ENCODE results near the gene CDKL5. TPM values are rescaled to one million over a fixed set of nuclear protein-coding genes. Genes with fewer than 3 reads are reported as not detected.
A peak's percentile ranks its signal among the peaks of the same experiment; 100 is the strongest.

CDKL5 gene
- total RNA-seq (1 to 10 TPM; 2.9 to 3.6 TPM), total RNA-seq (7.8 to 8.0 reads per million in 2 donors)

DNA sequence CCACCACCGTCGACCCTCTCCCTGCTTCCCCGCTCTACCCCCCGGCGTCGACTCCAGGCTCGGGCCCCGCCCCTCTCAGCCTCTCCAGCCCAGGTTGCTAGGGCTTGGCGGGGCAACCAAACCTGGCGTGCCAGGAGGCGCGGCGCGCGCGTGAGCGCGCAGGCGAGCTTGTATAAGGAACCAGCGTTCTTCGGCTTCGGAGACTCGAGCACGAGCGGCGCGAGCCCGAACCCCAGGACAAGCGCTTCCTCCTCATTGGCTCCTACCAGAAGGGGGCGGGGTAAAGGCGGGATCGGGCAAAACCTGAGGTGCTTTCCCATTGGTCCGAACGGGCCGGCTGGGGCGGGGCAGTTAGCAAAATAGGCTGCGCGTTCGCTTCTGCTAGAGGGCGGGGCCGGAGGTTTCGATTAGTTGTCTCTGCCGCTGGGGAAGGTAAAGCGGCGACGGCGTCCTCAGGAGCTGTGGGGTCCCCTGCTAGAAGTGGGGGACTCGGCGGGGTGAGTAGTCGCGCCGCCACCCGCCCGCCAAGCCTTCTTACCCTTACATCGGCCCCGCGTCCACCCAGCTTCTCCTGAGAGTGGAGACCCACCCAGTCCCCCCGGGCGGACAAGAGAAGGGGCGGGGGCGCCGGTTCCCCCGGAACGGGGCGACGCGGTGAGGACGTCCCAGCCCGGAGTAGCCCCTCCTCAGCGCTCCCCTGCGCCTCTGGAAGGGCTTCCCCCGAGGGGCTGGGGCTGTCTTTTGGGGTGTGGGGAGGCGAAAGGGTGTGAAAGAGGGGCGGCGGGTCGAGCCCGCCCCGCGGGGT is at the start of gene CDKL5:
Gene CDKL5 (plus strand): TSS at position 410 of the 805 bp plus-strand sequence. CDS start 81,489 bp downstream, outside the sequence.
- Mint-ChIP-seq H3K27ac (peak within 1 kb of the TSS; percentile 86), H3K4me3 (peak within 1 kb of the TSS; percentile 96), H3K4me1 (peaks cover 8% of the 10 kb centered on the region), H3K27me3 (no peaks in the 10 kb centered on the region), H3K36me3 (ENCODE audit: low read depth) (no peaks in the 10 kb centered on the region)
- DNase-seq (peak; percentile 82 to 93 (median 90)), ATAC-seq (peak; percentile 93)
- H3K9me3 ChIP-seq (ENCODE audit: control insufficient read depth, low read length, poor library complexity, severe bottlenecking), result no peaks in the 10 kb centered on the region

- no peak overlapping the region for H3K27ac Mint-ChIP-seq
- H3K4me3 Mint-ChIP-seq, result no peak overlapping the region
- H3K36me3 Mint-ChIP-seq (ENCODE audit: low read depth), result no peaks in the 10 kb centered on the region
- DNase-seq (peak in 1 of 3 donors; percentile 5), ATAC-seq (peak; percentile 57)
- H3K9me3 ChIP-seq (ENCODE audit: control insufficient read depth, low read length, poor library complexity, severe bottlenecking), result no peaks in the 10 kb centered on the region
- H3K27me3 Mint-ChIP-seq, result no peaks in the 10 kb centered on the region
- peaks cover 5% of the 10 kb centered on the region for H3K4me1 Mint-ChIP-seq
Observed at GRCh38 chrX:18377796-18378195, 47.6 kb upstream of the CDKL5 start.

- Mint-ChIP-seq H3K4me1 (peaks cover 4% of the 10 kb centered on the region), H3K27me3 (no peaks in the 10 kb centered on the region), H3K36me3 (ENCODE audit: low read depth) (no peaks in the 10 kb centered on the region), H3K4me3 (no peak overlapping the region), H3K27ac (no peak overlapping the region)
- no peak for DNase-seq
- no peaks in the 10 kb centered on the region for H3K9me3 ChIP-seq (ENCODE audit: control insufficient read depth, low read length, poor library complexity, severe bottlenecking)
- ATAC-seq, result no peak
Observed at GRCh38 chrX:18389966-18390365, 35.4 kb upstream of the CDKL5 start.

- Mint-ChIP-seq H3K4me1 (peaks cover 4% of the 10 kb centered on the region), H3K27me3 (no peaks in the 10 kb centered on the region), H3K36me3 (ENCODE audit: low read depth) (no peaks in the 10 kb centered on the region), H3K4me3 (no peak overlapping the region), H3K27ac (no peak overlapping the region)
- DNase-seq (peak; percentile 36 to 44 (median 41)), ATAC-seq (no peak)
- no peaks in the 10 kb centered on the region for H3K9me3 ChIP-seq (ENCODE audit: control insufficient read depth, low read length, poor library complexity, severe bottlenecking)
Observed at GRCh38 chrX:18390941-18391538, 34.4 kb upstream of the CDKL5 start.

- no peak for DNase-seq
- peaks cover 4% of the 10 kb centered on the region for H3K4me1 Mint-ChIP-seq
- H3K4me3 Mint-ChIP-seq, result no peak overlapping the region
- no peaks in the 10 kb centered on the region for H3K27me3 Mint-ChIP-seq
- ATAC-seq, result no peak
- H3K9me3 ChIP-seq (ENCODE audit: control insufficient read depth, low read length, poor library complexity, severe bottlenecking), result no peaks in the 10 kb centered on the region
- no peak overlapping the region for H3K27ac Mint-ChIP-seq
- no peaks in the 10 kb centered on the region for H3K36me3 Mint-ChIP-seq (ENCODE audit: low read depth)
Observed at GRCh38 chrX:18394477-18394876, 30.9 kb upstream of the CDKL5 start.

- Mint-ChIP-seq H3K27me3 (no peaks in the 10 kb centered on the region), H3K4me1 (no peaks in the 10 kb centered on the region), H3K4me3 (no peak overlapping the region), H3K27ac (no peak overlapping the region), H3K36me3 (ENCODE audit: low read depth) (no peaks in the 10 kb centered on the region)
- no peaks in the 10 kb centered on the region for H3K9me3 ChIP-seq (ENCODE audit: control insufficient read depth, low read length, poor library complexity, severe bottlenecking)
- no peak for DNase-seq
- no peak for ATAC-seq
Observed at GRCh38 chrX:18401848-18402213, 23.6 kb upstream of the CDKL5 start.

DNA sequence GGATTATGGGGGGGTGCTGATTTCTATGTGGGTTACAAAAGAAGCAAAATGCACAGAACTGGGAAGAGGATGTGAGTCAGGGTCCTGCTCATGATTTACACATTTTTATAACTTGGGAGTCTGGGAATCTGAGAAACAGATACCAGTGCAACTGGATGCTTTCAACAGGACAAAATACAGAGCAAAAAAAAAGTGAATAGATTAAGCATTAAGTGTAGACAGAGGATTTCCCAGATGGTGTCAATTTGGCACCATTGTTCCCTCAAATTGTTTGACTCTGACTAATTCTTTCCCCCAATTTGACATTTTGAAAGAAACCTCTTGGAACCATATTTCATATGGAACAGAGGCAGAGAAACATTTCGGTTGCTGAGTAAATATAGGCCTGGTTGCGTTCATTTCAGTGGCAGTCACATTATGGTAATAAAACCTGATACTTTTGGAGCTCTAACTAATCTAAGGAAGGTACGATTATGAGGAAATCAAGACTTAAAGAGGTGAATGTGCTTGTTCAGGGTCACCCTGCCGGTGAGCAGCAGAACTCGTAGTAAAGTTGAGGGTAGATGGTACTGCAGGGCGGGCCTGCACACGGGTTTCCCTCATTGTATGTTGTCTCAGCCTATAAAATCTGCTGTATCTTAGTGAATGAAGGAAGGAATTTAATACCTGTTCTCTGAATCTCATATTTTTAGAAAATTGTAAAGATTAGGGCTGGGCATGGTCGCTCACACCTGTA is 18.7 kb upstream of the CDKL5 start:
- DNase-seq (no peak), ATAC-seq (no peak)
- Mint-ChIP-seq H3K27ac (no peak overlapping the region), H3K4me3 (no peak overlapping the region), H3K4me1 (no peaks in the 10 kb centered on the region), H3K36me3 (ENCODE audit: low read depth) (no peaks in the 10 kb centered on the region), H3K27me3 (no peaks in the 10 kb centered on the region)
- no peaks in the 10 kb centered on the region for H3K9me3 ChIP-seq (ENCODE audit: control insufficient read depth, low read length, poor library complexity, severe bottlenecking)

DNA sequence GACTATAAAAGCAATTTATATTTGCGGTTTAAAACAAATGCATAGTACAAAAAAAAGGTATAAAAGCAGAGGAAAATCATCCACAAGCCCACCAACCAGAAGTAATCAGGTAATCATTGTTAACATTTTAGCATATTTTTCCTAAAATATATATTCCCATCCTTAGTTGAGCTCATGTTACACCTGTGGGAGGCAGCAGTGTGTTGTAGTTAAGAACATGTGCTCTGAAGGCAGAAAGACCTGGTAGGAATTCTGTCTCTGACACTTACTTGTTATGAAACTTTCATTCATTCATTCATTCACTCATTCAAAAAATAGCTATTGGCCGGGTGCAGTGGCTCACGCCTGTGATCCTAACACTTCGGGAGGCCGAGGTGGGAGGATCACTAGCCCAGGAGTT is 15.4 kb upstream of the CDKL5 start:
- DNase-seq, result no peak
- H3K27ac Mint-ChIP-seq, result no peak overlapping the region
- no peaks in the 10 kb centered on the region for H3K27me3 Mint-ChIP-seq

DNA sequence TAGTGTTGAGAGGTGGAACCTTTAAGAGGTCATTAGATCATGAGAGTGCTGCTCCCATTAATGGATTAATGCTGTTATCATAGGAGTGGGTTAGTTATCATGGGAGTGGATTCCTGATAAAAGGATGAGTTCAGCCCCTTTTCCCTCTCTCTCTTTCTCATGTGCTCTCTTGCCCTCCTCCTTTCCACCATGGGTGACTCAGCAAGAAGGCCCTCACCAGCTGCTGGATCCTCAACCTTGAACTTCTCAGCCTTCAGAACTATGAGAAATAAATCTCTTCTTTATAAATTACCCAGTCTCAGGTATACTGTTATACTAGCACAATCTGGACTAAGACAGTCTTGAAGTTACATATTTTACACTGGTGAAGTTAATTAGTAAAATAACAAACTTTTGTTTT is 10.0 kb upstream of the CDKL5 start:
- H3K9me3 ChIP-seq (ENCODE audit: control insufficient read depth, low read length, poor library complexity, severe bottlenecking), result no peaks in the 10 kb centered on the region
- H3K27ac Mint-ChIP-seq, result no peak overlapping the region
- H3K27me3 Mint-ChIP-seq, result peaks cover 4% of the 10 kb centered on the region
- DNase-seq (no peak), ATAC-seq (no peak)
- no peak overlapping the region for H3K4me3 Mint-ChIP-seq
- no peaks in the 10 kb centered on the region for H3K36me3 Mint-ChIP-seq (ENCODE audit: low read depth)
- no peaks in the 10 kb centered on the region for H3K4me1 Mint-ChIP-seq

More for the DNA sequence above, 15.4 kb upstream of the CDKL5 start:
- no peak for ATAC-seq
- no peaks in the 10 kb centered on the region for H3K9me3 ChIP-seq (ENCODE audit: control insufficient read depth, low read length, poor library complexity, severe bottlenecking)
- no peaks in the 10 kb centered on the region for H3K36me3 Mint-ChIP-seq (ENCODE audit: low read depth)
- H3K4me1 Mint-ChIP-seq, result no peaks in the 10 kb centered on the region
- no peak overlapping the region for H3K4me3 Mint-ChIP-seq

DNA sequence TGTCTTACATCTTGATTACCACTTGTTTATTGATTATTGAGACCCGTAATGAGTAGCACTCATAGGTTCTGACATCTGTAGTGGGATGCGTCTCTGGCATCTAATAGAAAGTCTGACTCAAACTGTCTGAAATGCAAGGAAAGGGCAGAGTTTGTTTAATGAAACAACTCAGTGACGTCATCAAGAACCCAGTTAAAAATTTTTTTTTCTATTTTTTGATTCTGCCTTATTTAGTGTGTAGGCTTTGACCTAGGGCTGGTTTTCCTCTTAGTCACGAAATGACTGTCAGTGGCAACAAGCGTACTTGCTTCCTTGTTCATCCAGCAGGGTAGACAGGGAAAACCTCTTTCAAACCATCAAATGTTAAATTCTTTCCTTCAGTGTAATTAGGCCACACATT is 3.1 kb upstream of the CDKL5 start:
- no peaks in the 10 kb centered on the region for H3K36me3 Mint-ChIP-seq (ENCODE audit: low read depth)
- no peaks in the 10 kb centered on the region for H3K9me3 ChIP-seq (ENCODE audit: control insufficient read depth, low read length, poor library complexity, severe bottlenecking)
- no peak overlapping the region for H3K27ac Mint-ChIP-seq
- ATAC-seq (no peak), DNase-seq (no peak)
- H3K4me3 Mint-ChIP-seq, result no peak overlapping the region
- no peaks in the 10 kb centered on the region for H3K27me3 Mint-ChIP-seq
- peaks cover 8% of the 10 kb centered on the region for H3K4me1 Mint-ChIP-seq

- H3K36me3 Mint-ChIP-seq (ENCODE audit: low read depth), result no peaks in the 10 kb centered on the region
- H3K4me1 Mint-ChIP-seq, result peaks cover 8% of the 10 kb centered on the region
- no peak for ATAC-seq
Observed at GRCh38 chrX:18422886-18423285, 2.5 kb upstream of the CDKL5 start.

DNA sequence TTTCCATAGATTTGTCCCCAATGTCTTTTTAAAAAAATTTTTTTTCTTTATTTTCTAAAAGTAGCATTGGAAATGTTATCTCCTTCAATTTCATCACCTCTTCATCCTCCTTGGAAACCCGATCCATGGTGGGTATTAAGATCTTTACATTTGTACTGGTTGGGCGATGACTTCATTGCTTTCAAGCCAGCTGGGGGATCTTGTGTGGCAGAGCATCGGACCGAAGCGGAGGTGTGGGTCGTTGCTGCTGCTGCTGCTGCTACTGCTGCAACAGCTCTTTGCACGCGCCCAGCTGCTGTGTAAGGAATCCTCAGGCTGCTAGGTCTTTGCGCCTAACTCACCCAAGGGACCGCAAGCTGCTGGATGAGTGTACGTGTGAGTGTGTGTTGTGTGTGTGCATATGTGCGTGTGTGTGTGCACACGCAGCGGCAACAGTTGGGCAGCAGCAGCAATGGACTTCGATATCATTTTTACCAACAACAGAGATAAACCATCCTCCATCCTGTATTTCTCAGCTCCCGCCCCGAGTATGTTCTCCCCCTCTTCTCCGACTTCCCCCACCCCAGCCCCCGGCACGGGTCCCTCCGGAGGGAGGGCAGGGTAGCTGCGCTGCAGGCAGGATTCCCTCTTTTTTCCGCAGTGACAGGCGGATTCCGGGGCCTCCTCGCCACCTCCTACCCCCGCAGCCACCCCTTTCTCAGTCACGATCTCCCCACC is 768 bp upstream of the CDKL5 start:
- H3K27me3 Mint-ChIP-seq, result no peaks in the 10 kb centered on the region
- ATAC-seq (peak; percentile 3), DNase-seq (peak in 2 of 3 donors; percentile 3 to 9)
- no peaks in the 10 kb centered on the region for H3K36me3 Mint-ChIP-seq (ENCODE audit: low read depth)
- peak overlapping the region; percentile 96 for H3K4me3 Mint-ChIP-seq
- peak overlapping the region; percentile 86 for H3K27ac Mint-ChIP-seq
- H3K4me1 Mint-ChIP-seq, result peaks cover 8% of the 10 kb centered on the region
- H3K9me3 ChIP-seq (ENCODE audit: control insufficient read depth, low read length, poor library complexity, severe bottlenecking), result no peaks in the 10 kb centered on the region

More at GRCh38 chrX:18422886-18423285, 2.5 kb upstream of the CDKL5 start:
- Mint-ChIP-seq H3K27me3 (no peaks in the 10 kb centered on the region), H3K27ac (no peak overlapping the region), H3K4me3 (no peak overlapping the region)
- no peak for DNase-seq
- no peaks in the 10 kb centered on the region for H3K9me3 ChIP-seq (ENCODE audit: control insufficient read depth, low read length, poor library complexity, severe bottlenecking)

DNA sequence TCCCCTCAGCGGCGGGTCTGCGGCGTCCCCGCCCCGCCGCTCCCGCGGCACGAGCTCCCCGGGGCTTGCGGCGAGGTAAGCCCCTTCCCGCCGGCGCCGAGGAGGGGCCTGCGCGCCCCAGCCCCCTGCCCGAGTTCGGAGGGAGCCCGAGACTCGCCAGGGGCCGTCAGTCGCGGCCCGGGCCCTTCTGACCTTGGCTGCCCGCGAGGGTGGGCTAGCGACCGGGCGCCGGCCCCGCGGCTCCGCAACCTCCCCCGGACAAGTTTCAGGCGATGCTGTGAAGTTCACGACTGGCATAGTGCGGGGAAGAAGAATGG is 554 bp downstream of the CDKL5 start:
- Mint-ChIP-seq H3K4me3 (peak overlapping the region; percentile 96), H3K27ac (peak overlapping the region; percentile 86), H3K27me3 (no peaks in the 10 kb centered on the region), H3K4me1 (peaks cover 8% of the 10 kb centered on the region), H3K36me3 (ENCODE audit: low read depth) (no peaks in the 10 kb centered on the region)
- no peaks in the 10 kb centered on the region for H3K9me3 ChIP-seq (ENCODE audit: control insufficient read depth, low read length, poor library complexity, severe bottlenecking)
- DNase-seq (no peak), ATAC-seq (no peak)

All from T-helper 17 cell (primary cell).